ENCODE data around the gene SLC25A33. TPM values are rescaled to one million over a fixed set of nuclear protein-coding genes. Genes with fewer than 3 reads are reported as not detected.

SLC25A33 gene, protein sequence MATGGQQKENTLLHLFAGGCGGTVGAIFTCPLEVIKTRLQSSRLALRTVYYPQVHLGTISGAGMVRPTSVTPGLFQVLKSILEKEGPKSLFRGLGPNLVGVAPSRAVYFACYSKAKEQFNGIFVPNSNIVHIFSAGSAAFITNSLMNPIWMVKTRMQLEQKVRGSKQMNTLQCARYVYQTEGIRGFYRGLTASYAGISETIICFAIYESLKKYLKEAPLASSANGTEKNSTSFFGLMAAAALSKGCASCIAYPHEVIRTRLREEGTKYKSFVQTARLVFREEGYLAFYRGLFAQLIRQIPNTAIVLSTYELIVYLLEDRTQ
- 1 to 10 TPM; 3.5 TPM for total RNA-seq

DNA sequence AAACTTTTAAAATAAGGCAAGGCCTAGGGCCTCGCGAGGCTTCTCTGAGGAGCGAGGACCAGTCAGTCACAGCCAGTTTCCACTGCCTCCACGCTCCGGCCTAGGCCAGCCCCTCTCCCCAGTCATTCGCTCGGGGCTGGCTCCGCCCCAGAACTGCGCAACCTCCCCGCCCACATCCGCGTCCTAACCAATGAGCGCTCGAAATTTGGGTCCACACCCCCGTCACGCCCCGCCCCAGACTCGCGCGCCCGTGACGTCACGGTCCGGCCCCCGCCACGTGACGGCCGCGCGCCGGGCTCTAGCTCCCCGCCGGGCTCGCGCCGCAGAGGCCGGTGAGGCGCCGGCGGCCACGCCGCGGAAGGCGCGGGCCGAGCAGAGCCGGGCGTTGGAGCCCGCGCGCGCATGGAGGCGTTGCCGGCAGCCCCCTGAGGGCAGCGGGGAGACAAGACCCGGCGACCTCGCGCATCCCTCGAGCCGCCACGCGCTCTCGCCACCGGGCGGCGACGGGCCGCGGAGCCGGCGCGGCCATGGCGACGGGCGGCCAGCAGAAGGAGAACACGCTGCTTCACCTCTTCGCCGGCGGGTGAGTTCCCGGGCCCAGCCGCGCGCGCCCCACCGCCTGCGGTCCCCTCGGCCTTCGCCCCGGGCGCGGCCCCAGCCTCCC lies at the start of gene SLC25A33:
Gene SLC25A33, plus strand, starts transcription at position 301 of the 664 bp plus-strand sequence. Its CDS starts 227 bp downstream, at position 528.
- H3K36me3 Mint-ChIP-seq (ENCODE audit: low read depth): peaks cover 3% of the 10 kb centered on the region
- H3K27ac Mint-ChIP-seq: peak within 1 kb of the TSS; percentile 88
- CTCF ChIA-PET: interaction anchor here (1.1 kb wide), 1 partner anchor 27 kb away, joined by 3 read pairs; no protein-coding TSS in a partner anchor
- H3K4me3 Mint-ChIP-seq: peak within 1 kb of the TSS; percentile 88
- no peaks in the 10 kb centered on the region for H3K9me3 Mint-ChIP-seq
- no peaks in the 10 kb centered on the region for H3K27me3 Mint-ChIP-seq
- POLR2A ChIA-PET: no interaction called here
- peaks cover 36% of the 10 kb centered on the region for H3K4me1 Mint-ChIP-seq
- peak; percentile 97 for DNase-seq

DNA sequence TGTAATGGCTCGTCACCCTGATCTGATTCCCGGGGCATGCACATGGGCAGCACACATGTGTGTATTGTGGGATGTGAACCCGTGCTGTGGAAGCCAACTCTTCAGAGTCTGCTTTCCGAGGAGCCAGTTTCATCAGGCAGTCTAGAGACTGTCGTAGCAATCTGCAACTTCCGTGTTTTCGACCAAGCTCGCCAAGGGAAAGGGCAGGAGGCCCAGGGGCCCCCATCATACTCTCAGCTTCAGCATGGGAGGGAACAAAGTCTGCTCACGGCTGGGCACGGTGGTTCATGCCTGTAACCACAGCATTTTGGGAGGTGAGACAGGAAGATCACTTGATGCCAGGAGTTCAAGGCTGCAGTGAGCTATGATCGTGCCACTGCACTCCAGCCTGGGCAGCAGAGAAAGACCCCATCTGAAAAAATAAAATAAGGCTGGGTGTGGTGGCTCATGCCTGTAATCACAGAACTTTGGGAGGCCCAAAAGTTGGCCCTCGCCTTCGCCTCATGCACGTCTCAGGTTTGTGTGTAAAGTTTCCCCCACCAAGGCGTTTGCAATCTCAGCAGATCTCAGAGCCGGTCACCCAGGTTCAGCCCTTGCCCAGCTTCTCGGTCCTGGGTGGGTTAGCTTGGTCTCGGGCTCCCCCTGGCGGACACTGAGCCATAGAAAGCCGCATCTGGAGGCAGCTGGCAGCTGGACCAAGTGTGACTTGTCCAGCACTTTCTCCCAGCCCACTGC lies 48.5 kb upstream of the SLC25A33 start:
- Mint-ChIP-seq H3K4me3 (no peak overlapping the region), H3K4me1 (peaks cover 10% of the 10 kb centered on the region), H3K27ac (no peak overlapping the region), H3K27me3 (peaks cover 7% of the 10 kb centered on the region), H3K9me3 (no peaks in the 10 kb centered on the region), H3K36me3 (ENCODE audit: low read depth) (no peaks in the 10 kb centered on the region)
- CTCF ChIA-PET: interaction anchor here (0.6 to 3.0 kb wide), 21 partner anchors 10 to 585 kb away, joined by 3 to 22 read pairs (median 4); no protein-coding TSS in a partner anchor
- DNase-seq: peak; percentile 83
- POLR2A ChIA-PET: no interaction called here

GRCh38 chr1:9493326-9493725 lies 45.9 kb upstream of the SLC25A33 start:
- no peak for DNase-seq
- POLR2A ChIA-PET: no interaction called here
- no peak overlapping the region for H3K4me3 Mint-ChIP-seq
- H3K4me1 Mint-ChIP-seq: peaks cover 12% of the 10 kb centered on the region
- no peaks in the 10 kb centered on the region for H3K9me3 Mint-ChIP-seq
- H3K36me3 Mint-ChIP-seq (ENCODE audit: low read depth): no peaks in the 10 kb centered on the region
- no peak overlapping the region for H3K27ac Mint-ChIP-seq
- CTCF ChIA-PET: interaction anchor here (0.6 kb wide), 3 partner anchors 18 to 84 kb away, joined by 3 read pairs; no protein-coding TSS in a partner anchor
- peaks cover 1% of the 10 kb centered on the region for H3K27me3 Mint-ChIP-seq

DNA sequence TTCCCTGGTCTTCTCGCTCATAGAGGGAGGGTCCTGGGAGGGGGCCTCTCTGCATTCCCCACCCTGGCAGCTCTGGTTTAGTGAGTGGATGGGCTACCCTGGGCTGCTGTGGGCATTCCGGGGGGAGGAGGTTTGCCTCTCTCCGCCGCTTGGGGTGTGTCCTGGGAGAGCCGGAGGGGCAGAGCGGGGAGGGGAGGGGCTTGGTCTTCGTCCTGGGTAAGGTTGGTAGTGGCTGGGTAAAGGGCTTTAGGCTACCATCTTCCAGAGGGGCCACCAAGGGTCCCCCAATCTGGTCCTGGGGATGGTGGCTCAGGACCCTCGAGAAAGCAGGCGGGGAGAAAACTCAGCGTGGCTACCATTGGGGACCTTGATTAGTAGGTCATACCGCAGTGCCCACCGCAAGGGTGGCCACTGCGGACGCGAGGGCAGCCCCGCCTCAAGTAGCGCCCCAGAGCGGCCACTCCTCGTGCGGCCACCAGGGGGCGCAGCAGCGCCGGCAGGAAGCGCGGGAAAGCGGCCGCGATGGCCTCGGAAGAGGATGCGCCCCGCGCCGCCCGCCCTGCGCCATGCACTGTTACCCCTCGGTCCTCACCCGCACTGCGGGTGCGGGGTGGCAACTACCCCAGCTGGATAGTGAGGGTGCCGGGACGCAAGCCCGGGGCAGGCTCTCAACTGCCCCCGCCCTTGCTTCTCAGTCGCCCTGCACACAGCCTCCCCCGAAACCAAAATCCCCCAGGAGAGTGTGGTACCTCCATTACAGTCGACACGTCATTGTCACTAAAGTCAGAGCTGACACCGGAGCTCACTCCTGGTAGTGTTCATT lies 44.1 kb upstream of the SLC25A33 start:
- no peaks in the 10 kb centered on the region for H3K36me3 Mint-ChIP-seq (ENCODE audit: low read depth)
- CTCF ChIA-PET: interaction anchor here (0.6 to 2.7 kb wide), 14 partner anchors 12 to 414 kb away, joined by 3 to 15 read pairs (median 4); no protein-coding TSS in a partner anchor
- peaks cover 12% of the 10 kb centered on the region for H3K4me1 Mint-ChIP-seq
- DNase-seq: peak; percentile 57
- H3K4me3 Mint-ChIP-seq: peak overlapping the region; percentile 44
- peaks cover 1% of the 10 kb centered on the region for H3K27me3 Mint-ChIP-seq
- H3K27ac Mint-ChIP-seq: peak overlapping the region; percentile 61
- POLR2A ChIA-PET: interaction anchor here (0.6 kb wide), 1 partner anchor 10 kb away, joined by 4 read pairs; no protein-coding TSS in a partner anchor
- H3K9me3 Mint-ChIP-seq: no peaks in the 10 kb centered on the region

- ChIA-PET CTCF (interaction anchor here (0.6 to 2.7 kb wide), 11 partner anchors 13 to 252 kb away, joined by 3 to 15 read pairs (median 4); no protein-coding TSS in a partner anchor), POLR2A (interaction anchor here (0.6 to 0.7 kb wide), 3 partner anchors 10 to 207 kb away, joined by 4 to 5 read pairs (median 4); no protein-coding TSS in a partner anchor)
- H3K27ac Mint-ChIP-seq: no peak overlapping the region
These were observed 43.4 kb upstream of the SLC25A33 start for GRCh38 chr1:9495854-9496374.

DNA sequence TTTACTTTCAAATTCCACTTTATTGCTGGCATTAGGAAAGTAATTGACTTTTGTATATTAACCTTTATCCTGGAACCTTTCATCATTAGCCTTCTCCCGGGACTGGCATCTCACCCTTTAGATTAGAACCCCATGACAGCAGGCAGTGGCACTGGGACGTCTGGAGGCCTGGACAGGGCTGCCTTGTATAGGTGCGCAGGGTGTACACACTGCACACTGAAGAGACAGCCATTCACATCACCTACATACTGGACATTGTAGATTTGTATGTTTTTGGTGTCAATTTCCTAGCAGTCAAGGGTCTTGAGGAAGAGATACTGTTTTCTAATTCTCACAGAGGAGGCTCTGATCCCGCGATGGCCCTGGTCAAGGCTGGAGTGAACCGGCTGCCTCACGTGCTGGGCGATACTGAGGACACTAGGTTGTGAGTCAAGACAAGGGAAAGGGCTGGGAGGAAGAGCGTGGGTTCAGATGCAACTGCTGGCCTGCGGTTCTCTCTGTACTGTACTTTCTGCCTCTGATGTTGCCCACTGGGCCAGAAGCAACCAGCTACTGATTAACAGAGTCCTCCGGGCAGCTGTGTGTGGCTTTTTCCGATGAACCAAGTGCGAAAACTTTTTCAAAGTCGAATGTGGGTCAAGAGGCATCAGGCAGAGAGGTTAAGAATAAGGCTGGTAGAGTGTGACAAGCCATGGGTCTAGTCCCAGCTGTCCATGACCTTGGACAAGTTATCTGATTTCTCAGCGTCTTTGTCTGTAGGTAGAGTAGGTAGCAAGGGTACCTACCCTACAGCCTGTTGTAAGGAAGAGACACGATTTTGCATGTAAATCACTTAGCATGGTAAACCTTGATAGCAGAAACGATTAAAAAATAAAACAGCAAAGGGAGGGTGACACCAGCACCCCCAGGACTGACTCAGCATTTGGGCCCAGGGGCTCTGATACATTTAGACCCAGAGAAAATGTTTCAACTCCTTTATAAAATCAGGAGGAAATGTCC lies 38.2 kb upstream of the SLC25A33 start:
- no peak overlapping the region for H3K4me3 Mint-ChIP-seq
- H3K27me3 Mint-ChIP-seq: no peaks in the 10 kb centered on the region
- no peaks in the 10 kb centered on the region for H3K9me3 Mint-ChIP-seq
- no peak overlapping the region for H3K27ac Mint-ChIP-seq
- CTCF ChIA-PET: interaction anchor here (1.7 kb wide), 1 partner anchor 10 kb away, joined by 4 read pairs; no protein-coding TSS in a partner anchor
- no peak for DNase-seq
- H3K4me1 Mint-ChIP-seq: no peaks in the 10 kb centered on the region
- H3K36me3 Mint-ChIP-seq (ENCODE audit: low read depth): no peaks in the 10 kb centered on the region
- POLR2A ChIA-PET: no interaction called here

More at GRCh38 chr1:9495854-9496374, 43.4 kb upstream of the SLC25A33 start:
- H3K4me1 Mint-ChIP-seq: peaks cover 12% of the 10 kb centered on the region
- DNase-seq: no peak
- peaks cover 1% of the 10 kb centered on the region for H3K27me3 Mint-ChIP-seq
- no peaks in the 10 kb centered on the region for H3K9me3 Mint-ChIP-seq
- no peak overlapping the region for H3K4me3 Mint-ChIP-seq
- H3K36me3 Mint-ChIP-seq (ENCODE audit: low read depth): no peaks in the 10 kb centered on the region

DNA sequence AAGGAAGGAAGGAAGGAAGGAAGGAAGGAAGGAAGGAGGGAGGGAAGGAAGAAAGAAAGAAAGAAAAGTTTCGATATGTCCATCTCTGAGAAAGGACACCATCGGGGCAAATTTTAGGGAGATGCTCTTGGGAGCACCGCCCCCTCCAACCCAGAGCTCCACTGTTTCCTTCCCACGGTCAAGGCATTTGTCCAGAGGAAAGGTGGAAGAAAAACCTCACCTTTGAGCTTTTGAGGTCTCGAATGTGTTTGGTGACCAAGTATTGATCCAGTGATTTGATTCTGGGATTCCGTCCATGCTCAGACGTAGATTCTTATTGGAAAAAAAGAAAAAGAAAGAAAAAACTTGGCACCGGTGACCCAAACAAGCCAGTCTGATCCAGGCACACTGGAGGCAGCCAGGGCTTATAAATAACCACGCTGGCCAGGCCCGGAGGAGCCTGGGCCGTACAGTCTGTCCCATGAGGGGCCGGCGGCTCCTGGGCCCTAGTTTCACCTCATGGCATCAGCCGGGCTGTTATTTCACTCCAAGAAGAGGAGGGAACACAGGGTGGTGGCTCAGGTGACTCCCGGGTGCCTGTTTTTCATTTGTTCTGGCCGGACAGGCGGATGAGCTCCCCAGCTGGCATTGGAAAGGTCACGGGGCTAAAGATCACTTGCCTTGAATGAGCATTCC lies 36.1 kb upstream of the SLC25A33 start:
- Mint-ChIP-seq H3K4me3 (no peak overlapping the region), H3K27ac (no peak overlapping the region), H3K27me3 (peaks cover 2% of the 10 kb centered on the region), H3K9me3 (no peaks in the 10 kb centered on the region), H3K4me1 (no peaks in the 10 kb centered on the region), H3K36me3 (ENCODE audit: low read depth) (no peaks in the 10 kb centered on the region)
- POLR2A ChIA-PET: no interaction called here
- DNase-seq: no peak
- CTCF ChIA-PET: no interaction called here

DNA sequence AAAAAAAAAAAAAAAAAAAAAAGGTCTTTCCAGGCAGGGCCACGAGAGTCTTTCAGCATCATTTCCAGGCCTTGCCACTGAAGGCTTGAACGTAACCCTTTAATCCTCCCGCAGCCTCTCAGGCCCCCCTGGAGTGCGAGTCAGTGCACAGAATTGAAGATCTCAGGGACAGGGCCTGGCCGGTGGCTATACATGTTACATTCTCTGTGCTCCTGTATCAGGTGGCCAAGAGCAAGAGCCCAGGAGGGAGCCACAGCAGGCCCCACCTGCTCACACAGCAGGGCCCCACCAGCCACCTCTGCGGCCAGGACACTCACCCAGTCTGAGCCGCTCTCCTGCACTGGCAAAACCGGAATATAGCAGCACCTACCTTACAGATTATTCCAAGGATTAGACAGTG lies 34.1 kb upstream of the SLC25A33 start:
- H3K4me3 Mint-ChIP-seq: no peak overlapping the region

DNA sequence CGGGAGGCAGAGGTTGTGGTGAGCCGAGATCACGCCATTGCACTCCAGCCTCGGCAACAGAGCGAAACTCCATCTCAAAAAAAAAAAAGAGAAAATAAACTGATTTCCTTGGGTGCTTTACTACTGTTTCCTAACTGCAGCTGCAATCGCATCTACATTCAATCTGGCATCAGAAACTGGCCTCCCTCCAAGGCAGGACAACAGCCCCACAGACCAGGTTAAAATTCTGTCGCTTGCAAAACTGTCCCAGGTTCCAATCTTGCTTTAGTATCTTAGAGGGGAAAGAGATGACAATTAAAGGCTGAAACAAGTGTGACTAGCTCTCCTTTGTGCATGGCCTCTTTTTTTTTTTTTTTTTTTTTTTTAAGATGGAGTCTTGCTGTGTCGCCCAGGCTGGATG lies 32.4 kb upstream of the SLC25A33 start:
- DNase-seq: no peak
- ChIA-PET CTCF (interaction anchor here (0.6 to 0.9 kb wide), 2 partner anchors 10 to 31 kb away, joined by 3 read pairs; no protein-coding TSS in a partner anchor), POLR2A (no interaction called here)
- Mint-ChIP-seq H3K4me1 (no peaks in the 10 kb centered on the region), H3K27me3 (peaks cover 6% of the 10 kb centered on the region), H3K9me3 (no peaks in the 10 kb centered on the region), H3K4me3 (no peak overlapping the region), H3K27ac (no peak overlapping the region), H3K36me3 (ENCODE audit: low read depth) (no peaks in the 10 kb centered on the region)

More for the DNA sequence above, 34.1 kb upstream of the SLC25A33 start:
- no peaks in the 10 kb centered on the region for H3K4me1 Mint-ChIP-seq
- H3K27ac Mint-ChIP-seq: no peak overlapping the region
- no peak for DNase-seq
- H3K27me3 Mint-ChIP-seq: peaks cover 6% of the 10 kb centered on the region
- POLR2A ChIA-PET: no interaction called here
- CTCF ChIA-PET: interaction anchor here (0.6 to 1.0 kb wide), 2 partner anchors 13 to 50 kb away, joined by 3 read pairs; no protein-coding TSS in a partner anchor
- no peaks in the 10 kb centered on the region for H3K9me3 Mint-ChIP-seq
- no peaks in the 10 kb centered on the region for H3K36me3 Mint-ChIP-seq (ENCODE audit: low read depth)

GRCh38 chr1:9510130-9510529 lies 29.1 kb upstream of the SLC25A33 start:
- Mint-ChIP-seq H3K27me3 (peaks cover 8% of the 10 kb centered on the region), H3K4me1 (no peaks in the 10 kb centered on the region), H3K36me3 (ENCODE audit: low read depth) (no peaks in the 10 kb centered on the region), H3K9me3 (no peaks in the 10 kb centered on the region), H3K4me3 (no peak overlapping the region), H3K27ac (no peak overlapping the region)
- DNase-seq: no peak
- CTCF ChIA-PET: interaction anchor here (0.7 kb wide), 1 partner anchor 37 kb away, joined by 4 read pairs; no protein-coding TSS in a partner anchor
- POLR2A ChIA-PET: no interaction called here
